CD1c-positive myeloid dendritic cell (primary cell): Measurements from ENCODE around the gene OR2C3.
A peak's percentile ranks its signal among the peaks of the same experiment; 100 is the strongest.
"Not testable (repeated sequence)": the region's sequence is repeated elsewhere in the genome, so short reads cannot be mapped to it uniquely, and the experiment has no call there.

Source experiments
- DNase-seq: peaks from one replicate; pipeline ENCODE4 v3.0.0-alpha.2; 2016; ENCODE audit errors: extremely low spot score

The OR2C3 gene

DNA sequence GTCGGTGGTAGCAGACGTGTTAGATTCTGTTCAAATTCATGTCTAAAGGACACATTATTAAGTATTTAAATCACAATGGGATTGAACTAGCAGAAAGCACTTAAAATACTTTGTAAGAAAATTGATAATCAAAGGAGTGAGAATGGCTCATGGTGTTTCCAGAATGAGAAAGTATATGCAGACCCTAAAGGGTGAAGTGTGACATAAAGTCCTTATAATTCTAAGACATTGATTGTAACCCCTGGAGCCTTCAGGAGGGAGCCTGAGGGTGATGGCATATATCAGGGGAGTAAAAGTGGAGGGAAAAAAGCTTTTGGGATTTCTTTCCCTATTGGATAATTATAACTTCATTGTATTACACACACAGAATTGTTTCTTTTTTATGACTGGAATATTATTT is at the start of gene OR2C3:
TSS of gene OR2C3 (minus strand) at position 101 of the 400 bp plus-strand sequence. CDS start 3,929 bp downstream, outside the sequence.
- no peak for DNase-seq

DNA sequence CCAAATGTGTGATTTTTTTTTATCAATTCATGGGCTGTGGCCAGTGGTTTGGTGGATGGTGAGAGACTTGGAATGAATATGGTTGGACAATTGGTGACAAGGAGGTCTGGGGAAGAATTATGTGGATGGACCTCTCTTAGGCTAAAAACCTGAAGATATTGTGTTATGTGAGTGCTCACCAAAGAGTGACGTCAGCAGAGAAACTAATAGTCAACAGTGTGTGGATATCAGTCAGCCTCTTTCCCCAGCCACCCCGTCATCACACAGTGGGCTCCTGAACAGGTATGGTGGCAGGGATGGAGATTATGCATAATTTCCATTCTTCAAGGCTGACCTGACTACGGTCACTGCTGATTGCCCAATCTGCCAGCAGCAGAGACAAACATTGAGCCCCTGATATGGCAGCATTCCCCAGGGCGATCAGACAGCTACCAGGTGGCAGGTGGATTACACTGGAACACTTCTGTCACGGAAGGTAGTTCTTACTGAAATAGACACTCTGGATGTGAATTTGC is 42.8 kb upstream of the OR2C3 start:
- DNase-seq: no peak

DNA sequence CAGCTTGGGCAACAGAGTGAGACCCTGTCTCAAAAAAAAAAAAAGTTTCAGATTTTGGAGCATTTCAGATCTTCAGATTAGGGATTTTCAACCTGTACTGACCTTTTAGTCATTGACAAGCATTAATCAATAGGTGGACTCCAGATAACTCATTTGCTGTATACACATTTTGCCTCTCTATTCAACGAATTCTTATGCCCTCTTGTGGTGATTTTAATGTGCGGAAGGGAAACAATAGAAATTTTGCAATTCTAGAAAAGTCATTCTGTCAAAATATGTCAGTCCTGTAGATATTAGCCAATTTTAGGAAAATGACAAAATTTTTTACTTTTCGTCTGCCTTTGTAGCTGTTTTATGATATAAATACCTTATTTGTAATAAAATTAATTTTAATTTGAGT is 40.3 kb upstream of the OR2C3 start:
- DNase-seq: peak; percentile 44

DNA sequence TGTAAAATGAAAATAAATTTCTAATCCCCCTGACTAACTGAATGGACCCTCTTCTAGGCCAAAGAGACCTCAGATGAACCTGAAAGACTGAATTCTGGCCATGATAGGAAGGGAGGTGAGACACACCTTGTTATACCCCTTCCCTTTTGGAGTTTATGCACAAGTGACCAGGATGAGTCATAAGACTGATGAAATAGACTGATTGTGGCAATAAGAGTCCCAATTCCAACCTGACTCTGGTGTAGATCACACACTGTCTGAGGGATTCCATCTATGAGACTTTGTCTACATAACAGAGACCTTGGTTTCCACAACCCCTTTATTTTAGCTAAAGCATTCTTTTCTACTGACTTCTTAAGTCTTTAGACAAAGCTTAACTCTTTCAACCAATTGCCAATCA is 38.4 kb upstream of the OR2C3 start:
- DNase-seq: no peak

DNA sequence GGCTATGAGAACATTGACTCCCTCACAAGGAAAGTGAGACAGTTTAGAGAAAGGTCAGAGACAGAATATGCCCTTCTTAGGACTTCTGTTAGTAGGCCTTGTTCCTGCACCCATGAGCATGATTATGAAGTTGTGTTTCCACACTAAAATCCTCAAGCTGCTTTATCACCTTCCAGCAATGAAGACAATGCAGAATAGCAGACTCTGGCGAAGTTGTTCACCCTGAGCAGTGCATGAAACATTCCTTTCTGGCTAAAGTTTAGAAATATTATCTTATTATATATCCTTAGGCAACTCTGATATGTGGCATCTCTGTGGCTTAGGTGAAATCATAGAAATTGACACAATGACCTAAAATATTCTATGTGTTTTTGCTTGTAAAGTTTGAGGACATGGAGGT is 38.0 kb upstream of the OR2C3 start:
- DNase-seq: no peak

DNA sequence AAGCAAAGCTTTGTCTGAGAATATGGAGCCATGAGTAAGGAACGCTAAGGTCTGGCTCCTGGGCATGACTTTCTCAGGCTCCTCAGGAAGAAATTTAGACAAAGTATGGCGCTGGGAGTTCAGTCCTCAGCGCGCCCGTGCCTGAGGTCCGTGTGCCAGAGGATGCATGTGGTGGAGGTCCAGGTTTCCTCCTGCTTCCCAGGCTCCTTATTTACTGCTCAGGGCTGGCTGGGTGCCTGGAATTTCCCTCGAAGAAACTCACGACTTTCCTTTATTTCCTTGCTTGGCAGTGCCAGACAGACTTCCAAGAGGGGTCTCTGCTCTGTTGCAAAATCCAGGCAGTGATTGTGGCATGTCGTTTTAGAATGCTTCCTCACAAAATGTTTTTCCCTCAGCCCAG is 26.0 kb upstream of the OR2C3 start:
- no peak for DNase-seq

DNA sequence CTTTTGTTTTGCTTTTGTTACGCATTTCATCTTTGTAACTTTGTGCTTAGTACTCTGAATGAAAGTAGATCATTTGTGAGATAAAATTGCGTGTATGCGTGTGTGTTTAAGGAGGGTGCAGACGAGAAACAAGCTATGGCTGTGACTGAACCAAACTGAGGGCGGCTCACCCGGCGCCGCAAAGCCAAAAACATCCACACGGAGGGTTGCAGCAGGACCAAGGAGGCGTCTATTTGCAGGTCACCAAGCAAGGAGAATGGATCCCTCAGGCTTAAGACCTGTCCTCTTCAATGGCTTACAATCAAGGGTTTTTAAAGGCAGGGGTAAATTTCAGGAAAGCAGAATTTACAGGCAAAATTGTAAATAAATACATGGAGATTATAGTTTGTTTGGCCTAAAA is 25.5 kb upstream of the OR2C3 start:
- no peak for DNase-seq

DNA sequence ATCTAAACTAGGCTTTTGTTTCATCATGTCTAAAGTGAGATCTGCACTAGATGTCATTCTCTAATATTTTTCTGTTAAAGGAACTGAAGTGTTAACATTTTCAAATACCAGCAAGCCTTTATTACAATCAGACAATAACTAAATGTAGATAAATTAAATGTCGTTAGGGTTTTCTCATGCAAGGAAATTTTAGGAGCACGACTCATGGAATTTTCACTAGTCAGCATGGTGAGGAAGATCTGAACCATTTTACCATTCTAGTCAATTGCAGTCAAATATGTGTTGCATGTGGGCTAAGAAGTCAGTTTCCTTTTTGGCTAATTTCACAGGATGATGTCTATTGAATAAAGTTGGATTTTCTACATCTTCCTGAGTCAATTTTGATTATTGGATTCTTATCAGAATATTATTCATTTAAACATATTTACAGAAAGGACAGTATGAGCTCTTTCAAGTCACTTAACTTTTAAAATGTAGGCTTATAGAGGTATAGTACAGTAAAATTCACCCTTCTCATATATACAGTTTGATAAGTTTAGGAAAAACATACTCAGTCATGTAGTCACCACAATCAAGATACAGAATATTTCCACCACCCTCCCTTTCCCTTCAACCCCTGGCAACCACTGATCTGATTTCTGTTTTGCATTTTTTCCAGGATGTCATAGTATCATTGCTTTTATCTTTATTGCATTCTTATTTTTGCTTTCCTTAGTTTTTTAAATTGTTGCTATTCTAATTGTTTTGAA is 21.9 kb upstream of the OR2C3 start:
- no peak for DNase-seq

DNA sequence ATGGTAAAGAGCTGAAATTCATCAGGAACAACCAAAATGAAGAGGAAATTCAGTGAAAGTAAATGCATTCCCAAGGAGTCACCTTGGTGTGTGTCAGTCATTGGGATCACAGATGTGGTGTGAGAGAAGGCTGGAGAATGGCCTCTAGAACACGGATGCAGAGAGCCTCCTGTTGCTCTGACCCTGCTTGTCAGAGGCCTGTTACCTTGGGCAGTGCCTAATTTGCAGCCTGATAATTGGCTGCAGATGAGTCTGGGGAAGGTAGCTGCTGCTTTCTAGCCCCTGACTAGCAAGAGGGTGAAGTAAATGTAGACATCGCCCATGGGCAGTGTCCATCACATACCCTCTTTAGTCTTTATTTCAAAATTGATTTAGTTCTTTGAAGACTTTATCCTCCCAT is 16.0 kb upstream of the OR2C3 start:
- DNase-seq: no peak

DNA sequence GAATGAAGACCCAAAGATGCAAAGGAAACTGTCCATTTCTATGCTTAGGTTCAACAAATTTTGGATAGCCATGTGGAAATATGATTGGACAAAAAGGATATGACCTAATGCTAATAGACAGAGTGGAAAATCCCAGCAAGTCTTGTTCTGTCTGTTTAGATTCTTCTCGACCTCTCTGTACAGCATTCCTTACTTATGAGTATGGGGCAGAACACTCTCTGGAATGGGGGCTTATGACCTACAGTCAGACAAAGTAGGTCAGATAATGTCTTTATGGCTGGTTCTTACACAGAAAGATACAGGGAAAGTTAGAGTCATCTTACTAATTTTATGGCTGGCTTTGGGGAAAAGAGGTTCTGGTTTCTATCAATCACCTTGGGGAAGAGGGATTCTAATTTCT is 15.5 kb upstream of the OR2C3 start:
- no peak for DNase-seq

DNA sequence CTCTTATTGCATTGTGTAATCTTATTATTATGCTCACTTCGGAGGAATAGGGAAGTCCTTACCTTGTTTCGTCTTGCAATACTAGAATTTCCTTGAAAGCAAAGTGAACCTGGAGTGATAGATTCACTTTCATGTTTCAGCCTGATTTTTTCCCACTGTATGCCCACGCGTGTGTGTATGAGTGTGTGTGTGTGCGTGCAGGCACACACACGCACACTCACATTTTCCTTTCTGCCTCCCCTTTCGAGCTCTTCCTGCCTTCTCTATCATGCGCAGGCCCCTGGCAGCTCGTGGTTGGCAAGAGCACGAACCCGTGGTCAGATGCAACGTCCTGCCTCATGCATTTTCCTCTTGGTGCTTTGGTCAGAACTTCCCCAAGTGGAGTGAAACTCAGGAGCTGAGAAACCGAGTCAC is 12.5 kb upstream of the OR2C3 start, which contains the start of gene GCSAML:
TSS of gene GCSAML (plus strand) at position 366 of the 414 bp plus-strand sequence. CDS start 58 bp downstream, outside the sequence.
- DNase-seq: peak; percentile 33

DNA sequence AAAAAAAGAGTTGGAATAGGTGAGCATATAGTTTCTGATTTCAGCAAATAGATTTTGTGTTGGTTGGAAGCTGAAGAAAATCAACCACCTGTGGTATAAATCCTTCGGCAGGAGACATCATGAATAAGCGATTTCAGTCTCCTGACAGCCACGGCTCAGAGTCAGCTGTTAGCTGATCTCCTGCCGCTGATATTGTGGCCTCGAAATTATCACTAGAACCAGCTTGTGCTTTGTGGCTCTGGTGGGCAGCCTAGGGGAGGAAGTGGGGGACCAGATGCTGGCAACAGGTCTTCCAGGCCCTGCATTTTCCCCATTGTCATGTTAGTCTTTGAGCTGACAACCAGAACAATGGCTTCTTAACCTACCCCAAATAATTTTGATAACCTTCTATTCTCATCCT is 11.9 kb upstream of the OR2C3 start:
- no peak for DNase-seq

DNA sequence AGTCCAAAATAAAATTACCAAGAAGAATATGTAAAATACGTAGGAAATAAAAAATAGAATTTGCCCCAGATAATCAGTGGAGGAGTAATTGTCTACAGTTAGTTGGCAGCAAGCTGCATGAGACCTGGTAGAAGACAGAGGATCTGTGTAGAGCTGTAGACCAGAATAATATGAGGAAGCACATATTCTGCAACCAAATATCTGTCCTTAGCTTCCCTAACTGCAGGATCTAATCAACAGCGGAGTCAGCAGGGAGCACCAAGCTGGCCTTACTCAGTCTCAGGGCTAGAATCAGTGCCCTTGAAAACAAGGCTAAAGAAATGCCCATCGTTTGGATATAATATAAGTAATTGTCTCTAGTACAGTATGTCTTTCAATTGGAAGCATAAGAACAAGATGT is 6.6 kb upstream of the OR2C3 start:
- DNase-seq: no peak

DNA sequence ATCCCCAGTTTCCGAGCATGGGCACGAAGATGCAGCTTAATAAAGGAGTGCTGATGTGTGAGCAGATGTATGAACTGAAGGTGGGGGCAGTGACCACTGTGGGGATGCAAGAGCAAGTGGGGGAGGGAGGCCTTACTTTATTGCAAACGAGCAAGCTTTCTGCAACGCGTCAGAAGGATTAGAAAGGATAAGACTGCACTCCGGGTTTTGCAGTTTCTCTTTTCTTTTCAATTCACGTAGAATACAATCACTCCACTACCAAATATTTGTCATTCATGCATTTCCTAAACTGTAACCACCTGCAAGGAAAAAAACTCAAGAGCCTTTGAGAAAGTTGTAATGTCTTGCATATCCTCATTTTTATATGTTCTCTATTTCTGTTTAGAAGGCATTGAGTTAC is 4.3 kb upstream of the OR2C3 start:
- DNase-seq: no peak

DNA sequence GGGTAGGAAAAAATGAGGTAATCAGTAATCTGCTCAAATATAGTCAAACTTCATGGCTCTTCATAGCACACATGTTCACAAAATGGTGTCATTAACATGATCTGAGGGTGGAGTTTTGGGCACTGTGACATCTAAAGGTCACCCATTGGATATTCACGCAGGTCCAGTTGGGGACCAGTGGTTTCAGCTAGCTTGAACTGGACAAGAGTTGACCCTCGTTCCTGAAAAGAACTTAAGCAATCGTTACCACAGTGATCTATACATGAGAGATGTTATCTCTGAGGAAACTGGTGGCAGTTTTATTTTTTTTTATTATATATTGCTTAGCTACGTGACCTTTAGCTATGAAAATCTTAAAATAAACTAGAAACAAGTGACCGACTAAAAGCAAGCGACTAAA is 3.0 kb upstream of the OR2C3 start:
- no peak for DNase-seq

DNA sequence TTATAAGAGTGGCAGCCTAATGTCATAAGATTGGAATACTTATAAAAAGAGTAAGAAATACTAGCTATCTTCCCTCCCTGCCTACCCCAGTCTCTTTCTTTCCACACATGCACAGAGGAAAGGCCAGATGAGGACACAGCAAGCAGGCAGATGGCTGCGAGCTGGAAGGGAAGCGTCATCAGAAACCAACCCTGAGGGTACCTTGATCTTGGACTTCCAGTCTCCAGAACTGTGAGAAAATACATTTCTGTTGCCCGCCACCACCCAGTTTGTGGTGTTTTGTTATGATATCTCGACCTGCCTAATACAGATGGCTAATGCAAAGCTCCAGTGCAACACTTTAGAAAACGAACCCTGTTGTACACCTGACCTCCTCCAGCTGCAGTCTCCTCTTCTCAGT is 2.3 kb upstream of the OR2C3 start:
- no peak for DNase-seq

DNA sequence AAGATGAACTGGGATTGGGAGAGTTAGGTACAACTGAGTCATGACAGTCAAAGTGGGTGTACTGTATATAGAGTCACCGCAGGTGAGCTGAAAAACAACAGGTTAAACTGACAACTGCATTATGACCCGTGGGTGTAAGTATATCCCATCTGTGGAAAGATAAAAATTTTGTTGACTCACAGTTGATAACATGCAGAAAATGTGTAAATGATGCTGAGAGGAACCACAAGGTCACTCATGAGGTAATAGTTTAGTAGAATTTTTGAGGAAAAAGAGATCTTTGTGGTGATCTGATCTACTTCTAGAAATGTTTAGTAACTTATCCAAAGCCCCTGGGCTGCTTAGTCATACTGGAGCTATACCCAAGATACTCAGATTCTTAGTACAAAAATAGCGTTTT is 838 bp downstream of the OR2C3 start:
- DNase-seq: no peak

DNA sequence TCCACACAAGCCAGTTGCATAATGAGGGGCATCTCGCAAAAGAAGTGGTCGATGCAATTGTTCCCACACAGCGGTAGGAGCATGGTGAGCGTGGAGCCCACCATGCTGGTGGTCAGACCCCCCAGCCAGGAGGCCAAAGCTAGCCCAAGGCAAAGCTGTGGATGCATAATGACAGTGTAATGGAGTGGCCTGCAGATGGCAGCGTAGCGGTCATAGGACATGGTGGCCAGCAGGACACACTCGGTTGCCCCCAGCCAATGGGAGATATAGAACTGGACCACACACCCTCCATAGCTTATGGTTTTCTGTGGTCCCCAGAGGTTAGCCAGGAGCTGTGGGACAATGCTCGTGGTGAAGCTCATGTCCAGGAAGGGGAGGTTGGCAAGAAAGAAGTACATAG is 4.3 kb downstream of the OR2C3 start:
- no peak for DNase-seq

DNA sequence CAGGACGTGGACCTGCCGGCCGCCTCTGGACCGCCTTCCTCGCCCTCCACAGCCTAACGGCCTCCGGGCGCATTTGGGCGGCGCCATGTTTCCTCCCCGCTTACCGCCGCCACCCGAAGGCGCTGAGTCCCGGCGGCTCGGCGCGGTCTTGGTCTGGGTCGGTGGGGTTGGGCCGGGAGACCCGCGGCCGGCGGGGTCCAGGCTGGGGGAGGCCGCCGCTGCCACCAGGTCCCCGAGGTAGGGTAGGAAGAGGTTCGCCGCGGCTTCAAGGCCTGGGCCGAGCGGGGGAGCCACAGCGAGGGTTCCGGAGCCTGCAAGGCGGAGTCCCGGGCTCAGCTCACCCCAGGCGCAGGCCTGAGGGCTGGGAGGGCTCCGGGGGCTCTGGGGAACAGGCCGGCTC is 5.5 kb downstream of the OR2C3 start:
- no peak for DNase-seq

DNA sequence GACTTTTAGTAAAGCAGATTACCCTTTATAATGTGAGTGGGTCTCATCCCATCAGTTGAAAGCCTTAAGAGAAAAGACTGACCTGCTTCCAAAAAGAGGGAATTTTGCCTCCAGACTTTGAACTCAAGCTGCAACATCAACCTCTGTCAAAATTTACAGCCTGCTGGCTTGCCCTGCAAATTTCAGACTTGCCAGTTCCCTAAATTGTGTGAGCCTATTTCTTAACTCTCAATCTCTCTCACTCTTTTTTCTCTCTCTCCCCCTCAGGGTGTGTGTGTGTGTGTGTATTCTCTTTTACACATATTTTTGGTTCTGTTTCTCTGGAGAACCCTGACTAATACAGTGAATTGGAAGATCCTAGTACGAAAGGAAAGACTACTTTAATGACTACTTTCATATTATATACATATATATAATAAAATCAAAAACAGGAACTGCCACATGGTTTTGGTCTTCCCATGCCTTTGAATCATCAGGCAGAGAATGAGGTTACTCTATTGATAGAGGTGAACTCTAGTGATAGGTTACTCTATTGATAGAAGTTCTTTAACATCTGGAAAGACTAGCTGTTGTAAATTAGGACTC is 6.4 kb downstream of the OR2C3 start:
- DNase-seq: peak; percentile 37

DNA sequence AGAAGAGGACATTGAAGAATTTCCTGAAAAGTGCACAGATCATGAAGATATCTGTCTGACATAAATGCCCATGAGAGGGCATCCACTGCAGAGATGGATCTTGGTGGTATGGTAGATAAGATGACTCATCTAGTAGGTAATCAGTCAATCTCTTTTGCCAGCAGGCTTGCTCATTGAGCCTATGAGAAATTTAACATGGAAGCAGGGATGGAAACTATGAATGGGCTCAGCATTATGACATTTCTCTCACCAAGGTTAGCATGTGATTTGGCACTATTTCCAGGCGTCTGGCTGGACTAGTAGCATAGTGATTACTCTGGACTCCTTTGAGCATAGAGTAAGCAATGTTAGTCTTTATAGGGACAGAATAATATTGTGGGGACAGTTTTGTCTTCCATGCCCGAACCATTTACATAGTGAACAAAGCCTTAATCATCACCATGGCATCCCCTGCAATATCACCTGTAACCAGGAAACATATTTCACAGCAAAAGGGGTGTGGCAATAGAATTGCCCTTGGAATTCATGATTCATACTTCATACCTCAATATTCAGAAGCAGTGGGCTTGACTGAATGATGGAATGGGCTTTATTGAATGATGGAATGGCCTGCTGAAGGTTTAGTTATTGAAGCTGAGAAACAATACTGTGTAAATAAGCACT is 7.3 kb downstream of the OR2C3 start:
- DNase-seq: no peak

DNA sequence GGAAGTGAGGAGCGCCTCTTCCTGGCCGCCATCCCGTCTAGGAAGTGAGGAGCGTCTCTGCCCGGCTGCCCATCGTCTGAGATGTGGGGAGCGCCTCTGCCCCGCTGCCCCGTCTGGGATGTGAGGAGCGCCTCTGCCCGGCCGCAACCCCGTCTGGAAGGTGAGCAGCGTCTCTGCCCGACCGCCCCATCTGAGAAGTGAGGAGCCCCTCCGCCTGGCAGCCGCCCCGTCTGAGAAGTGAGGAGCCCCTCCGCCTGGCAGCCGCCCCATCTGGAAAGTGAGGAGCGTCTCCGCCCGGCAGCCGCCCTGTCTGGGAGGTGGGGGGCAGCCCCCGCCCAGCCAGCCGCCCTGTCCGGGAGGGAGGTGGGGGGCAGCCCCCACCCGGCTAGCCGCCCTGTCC is 14.4 kb downstream of the OR2C3 start:
- DNase-seq: not testable (repeated sequence)

DNA sequence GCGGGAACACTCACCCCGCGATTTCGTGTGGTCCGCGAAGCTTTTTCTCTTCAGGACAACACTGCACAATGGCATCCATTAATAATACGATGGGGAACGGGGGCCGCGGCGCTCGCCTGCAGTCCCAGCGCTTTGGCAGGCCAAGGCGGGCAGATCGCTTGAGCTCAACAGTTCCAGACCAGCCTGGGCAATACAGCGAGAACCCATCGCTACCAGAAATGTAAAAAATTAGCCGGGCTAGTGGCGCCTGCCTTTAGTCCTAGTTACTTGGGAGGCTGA is 17.7 kb downstream of the OR2C3 start:
- DNase-seq: no peak
